COLO829 (cell line): ENCODE results near the gene OPN4.

Source experiments
- DNase-seq: peaks from one replicate; pipeline ENCODE4 v3.0.0; 2012; ENCODE audit warnings: low spot score

The OPN4 gene

DNA sequence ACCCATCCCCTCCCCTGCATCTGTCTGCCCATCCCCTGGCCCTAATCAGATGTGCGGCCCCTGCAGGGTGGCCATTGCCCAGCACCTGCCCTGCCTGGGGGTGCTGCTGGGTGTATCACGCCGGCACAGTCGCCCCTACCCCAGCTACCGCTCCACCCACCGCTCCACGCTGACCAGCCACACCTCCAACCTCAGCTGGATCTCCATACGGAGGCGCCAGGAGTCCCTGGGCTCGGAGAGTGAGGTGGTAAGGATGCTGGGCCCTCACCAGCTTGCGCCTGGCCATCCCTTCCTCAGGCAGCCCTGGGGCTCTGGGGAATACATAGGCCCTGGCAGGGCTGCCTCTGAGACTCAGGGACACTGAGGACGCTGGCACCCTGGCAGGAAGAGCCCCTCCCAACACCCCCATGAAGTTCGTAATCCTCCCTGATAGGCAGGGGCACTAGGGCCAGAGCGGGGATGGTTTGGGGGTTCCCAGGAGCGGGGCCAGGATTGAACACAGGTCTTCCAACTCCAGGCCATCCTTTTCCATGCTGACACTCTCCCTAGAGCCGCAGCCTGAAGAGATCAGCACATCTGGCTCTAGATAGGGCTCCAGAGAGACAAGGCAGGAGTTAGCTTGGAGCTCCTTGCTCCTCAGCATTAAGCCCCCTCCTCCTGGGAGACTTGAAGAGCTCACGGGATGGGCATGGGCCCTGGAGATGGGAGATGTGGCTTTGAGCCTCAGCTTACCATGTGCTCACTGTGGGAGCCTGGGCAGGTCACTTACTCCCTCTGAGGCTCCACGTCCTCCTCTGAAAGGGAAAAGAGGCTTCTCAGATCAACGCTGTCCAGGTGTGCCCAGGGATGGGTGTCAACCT, 8.1 kb downstream of the OPN4 start:
- no peak for DNase-seq

- no peak for DNase-seq
These were observed 8.6 kb downstream of the OPN4 start for GRCh38 chr10:86663046-86663345.

DNA sequence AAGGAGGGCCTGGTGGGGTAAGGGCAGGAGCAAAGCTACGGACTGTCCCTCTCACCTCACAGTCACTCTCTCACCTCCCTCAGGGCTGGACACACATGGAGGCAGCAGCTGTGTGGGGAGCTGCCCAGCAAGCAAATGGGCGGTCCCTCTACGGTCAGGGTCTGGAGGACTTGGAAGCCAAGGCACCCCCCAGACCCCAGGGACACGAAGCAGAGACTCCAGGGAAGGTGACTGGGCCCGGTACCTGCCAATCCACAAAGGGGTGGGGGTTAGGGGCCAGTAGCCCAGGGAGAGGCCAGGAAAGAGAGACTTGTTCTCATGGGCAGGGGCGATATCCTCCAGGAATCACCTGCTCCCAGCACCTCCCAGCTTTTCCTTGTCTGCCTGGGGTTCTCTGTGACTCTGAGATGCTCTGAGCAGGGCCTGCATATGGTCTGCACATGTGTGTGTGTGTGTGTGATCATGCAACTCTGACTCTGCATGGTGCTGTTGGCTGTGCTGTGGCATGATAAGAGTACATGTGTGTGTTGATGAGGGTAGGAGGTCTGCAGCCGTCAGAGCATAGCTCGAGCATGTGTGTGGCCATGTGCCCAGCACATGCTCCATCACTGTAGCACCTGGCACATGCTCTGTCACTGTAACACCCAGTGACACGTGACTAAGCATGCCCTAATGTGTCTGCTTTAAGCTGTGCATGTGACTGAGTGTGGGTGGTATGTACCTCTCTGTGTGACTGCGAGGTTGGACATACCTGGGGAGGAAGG, 9.4 kb downstream of the OPN4 start:
- no peak for DNase-seq

DNA sequence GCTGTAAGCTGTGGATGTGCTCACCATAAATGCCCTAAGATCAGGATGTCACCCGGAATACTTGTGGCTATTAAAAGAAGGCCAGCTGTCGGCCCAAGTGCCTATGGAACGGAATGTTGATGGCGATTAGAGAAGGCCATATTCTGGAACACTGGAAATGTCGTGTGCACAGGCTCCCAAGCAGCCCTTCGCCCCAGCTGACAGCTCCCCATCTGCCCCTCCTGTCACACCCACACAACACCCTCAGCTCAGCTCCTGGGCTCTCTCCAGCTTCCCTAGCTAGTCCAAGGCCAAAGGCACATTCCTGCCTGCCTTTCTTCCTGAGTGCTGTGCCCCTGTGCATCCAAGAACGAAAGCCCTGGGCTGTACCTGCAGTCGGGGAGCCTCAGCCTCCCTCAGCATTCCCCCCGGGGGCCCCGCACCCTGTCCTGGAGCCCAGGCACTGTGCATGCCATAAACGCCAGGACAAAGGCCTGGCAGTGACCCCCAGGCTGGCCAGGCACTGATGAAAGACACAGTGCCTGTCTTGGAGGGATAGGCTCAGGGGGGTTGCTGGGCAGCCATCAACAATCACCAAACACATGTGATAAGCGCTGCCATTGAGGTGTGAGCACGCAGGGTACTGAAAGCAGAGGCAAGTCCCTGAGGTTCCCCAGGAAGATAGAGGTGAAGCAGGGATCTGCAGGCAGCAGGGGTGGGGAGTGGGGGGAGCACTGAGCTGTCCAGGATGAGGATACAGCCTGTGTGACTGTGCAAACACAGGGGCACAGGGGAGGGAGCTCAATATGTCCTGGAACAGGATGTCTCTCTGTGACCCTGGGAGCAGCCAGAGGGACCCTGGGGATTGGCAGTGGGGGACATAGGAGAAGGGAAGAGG, 10.2 kb downstream of the OPN4 start:
- no peak for DNase-seq

- no peak for DNase-seq
These were observed 10.9 kb downstream of the OPN4 start for GRCh38 chr10:86665218-86665607.

DNA sequence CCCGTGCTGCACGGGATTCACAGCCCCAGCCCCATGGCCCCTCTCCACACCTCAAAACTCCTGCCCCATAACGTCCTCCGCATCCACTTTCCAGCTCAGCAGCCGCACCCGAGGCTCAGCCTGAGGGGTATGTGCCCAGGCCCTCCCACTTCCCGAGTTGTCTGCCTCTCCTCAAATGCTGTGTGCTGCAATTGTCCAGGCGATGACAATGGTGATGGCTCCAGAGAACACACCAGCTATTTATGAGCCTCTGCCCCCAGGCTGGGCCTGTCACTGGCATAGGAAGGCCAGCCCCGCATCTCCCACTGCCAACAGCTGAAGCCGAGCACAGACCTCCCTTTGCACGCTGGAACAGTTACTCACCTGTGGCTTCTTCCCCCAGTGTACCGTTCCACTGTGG, 11.5 kb downstream of the OPN4 start:
- DNase-seq, result no peak

GRCh38 chr10:86666538-86666937, 12.2 kb downstream of the OPN4 start:
- DNase-seq, result no peak

DNA sequence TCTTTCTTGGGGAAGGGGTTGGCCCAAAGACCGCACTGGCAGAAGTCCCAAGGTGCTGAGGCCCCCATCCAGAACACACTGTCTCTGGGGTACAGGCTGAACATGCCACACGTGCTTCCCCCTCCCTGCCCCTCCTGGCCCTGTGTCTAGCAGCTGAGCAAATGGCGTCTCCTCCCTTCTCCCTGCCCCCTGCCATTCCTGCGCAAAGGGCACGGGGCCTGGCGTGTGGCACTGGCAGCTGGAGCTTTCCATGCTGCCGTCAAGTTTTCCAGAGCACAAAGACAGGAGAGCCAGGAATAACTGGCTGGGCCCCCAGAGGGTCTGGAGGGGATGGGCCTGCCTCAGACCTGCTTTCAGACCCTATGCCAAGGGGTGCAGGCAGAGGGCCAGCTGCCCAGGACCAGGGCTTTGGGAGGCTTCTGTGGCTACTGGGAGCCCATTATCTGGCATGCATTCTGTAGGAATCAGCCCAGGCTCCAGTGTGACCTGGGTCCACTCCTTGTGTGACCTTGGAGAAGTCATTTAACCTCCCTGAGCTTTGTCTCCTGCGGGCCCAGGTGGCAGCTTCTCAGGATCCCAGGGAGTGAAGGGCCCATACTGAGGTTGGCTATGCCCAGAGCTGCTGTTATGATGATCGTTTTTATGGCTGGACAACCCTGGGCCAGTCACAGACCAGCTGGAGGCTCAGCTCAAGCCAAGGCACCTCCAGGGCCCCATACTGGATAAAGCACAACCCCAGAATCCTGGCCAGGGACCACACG, 13.3 kb downstream of the OPN4 start:
- DNase-seq, result no peak

DNA sequence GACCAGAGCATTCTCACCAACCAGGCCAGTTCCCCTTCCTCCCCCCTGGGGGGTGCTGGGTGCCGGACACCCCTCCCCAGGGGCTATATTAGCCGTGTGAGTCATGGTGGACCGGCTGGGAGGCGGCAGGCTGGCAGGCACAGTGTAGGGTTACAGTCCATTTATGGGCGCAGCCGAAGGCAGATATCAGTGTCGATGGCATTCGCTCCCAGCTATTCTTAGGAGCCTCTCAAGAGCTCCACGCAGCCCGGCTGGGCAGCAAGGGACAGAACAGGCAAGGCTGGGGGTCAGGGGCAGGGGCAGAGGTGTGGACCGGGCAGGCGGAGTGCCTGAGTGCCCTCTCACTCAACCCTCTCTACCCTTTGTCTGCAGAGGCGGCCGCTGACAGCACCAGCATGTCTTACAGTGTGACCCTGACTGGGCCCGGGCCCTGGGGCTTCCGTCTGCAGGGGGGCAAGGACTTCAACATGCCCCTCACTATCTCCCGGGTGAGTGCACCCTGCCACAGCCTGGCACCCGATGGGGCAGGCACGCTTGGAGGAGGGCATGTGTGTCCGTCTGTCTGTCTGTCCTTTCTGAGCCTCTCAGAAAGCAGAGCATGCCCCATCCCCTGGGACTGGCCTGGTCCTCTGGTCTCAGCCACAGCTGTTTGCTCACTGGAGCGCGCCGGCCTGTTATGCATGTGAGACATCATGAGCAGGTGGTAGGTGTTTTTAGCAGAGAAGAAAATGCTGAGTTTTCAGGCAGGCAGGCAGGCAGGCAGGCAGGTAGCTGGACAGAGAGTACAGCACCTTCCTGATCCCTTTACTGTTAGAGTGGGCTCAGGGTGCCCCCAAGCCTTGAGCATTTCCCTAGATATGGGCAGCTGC, 14.2 kb downstream of the OPN4 start, which contains the start of gene LDB3:
Gene LDB3 (plus strand): TSS at position 215 of the 869 bp plus-strand sequence. CDS start 181 bp downstream, at position 396.
- no peak for DNase-seq

GRCh38 chr10:86670290-86670811, 16.0 kb downstream of the OPN4 start:
- no peak for DNase-seq

GRCh38 chr10:86670876-86671275, 16.5 kb downstream of the OPN4 start:
- DNase-seq, result no peak

- DNase-seq, result no peak
These were observed 17.1 kb downstream of the OPN4 start for GRCh38 chr10:86671419-86671818.

- DNase-seq, result no peak
These were observed 17.8 kb downstream of the OPN4 start for GRCh38 chr10:86671985-86672710.

DNA sequence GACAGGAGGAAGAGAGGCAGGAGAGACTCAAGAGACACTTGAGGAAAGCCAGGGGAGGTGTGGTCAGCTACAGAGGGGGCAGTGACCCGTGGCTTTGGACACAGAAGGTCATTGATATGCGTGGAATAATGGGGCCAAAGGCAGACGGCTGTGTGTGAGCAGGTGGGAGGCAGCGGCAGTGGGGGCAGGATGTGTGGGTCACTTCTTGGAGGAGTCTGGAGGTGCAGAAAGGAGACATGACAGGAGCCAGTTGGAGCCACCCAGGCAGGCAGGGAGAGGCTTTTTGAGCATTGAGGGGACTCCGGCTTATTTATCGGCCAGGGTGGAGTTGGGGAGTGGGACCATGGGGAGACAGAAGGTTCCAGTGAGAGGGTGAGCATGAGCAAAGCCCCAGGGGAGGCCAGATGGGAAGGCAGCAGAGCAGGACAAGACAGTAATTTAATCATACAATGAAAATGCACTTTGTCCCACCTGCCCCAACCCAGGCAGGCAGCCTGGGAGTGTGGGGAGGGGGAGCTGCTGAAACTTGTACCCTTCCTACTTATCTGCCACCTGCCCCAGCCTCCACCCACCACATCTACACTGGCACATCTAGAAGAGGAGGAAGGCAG, 19.0 kb downstream of the OPN4 start:
- no peak for DNase-seq

GRCh38 chr10:86673827-86674581, 19.7 kb downstream of the OPN4 start:
- DNase-seq, result no peak

GRCh38 chr10:86674912-86675311, 20.6 kb downstream of the OPN4 start:
- no peak for DNase-seq

DNA sequence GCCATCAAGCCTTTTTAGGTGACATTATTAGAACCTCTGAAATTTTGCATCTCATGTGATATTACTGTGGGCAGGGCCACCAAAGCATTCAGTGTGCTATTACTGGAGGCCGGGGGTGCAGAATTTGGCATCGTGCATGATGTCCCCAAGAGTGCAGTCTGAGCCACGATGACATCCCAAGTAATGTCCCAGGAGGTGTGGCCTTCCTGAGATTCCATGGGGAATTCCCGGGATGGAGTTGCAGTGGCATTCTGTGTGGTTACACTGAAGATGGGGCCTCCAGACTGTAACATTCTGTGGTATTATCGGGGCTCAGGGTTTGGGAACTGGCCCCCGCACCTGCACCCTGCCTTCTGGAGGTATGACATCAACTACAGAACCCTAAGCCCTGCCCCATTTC, 23.0 kb downstream of the OPN4 start:
- DNase-seq, result no peak

DNA sequence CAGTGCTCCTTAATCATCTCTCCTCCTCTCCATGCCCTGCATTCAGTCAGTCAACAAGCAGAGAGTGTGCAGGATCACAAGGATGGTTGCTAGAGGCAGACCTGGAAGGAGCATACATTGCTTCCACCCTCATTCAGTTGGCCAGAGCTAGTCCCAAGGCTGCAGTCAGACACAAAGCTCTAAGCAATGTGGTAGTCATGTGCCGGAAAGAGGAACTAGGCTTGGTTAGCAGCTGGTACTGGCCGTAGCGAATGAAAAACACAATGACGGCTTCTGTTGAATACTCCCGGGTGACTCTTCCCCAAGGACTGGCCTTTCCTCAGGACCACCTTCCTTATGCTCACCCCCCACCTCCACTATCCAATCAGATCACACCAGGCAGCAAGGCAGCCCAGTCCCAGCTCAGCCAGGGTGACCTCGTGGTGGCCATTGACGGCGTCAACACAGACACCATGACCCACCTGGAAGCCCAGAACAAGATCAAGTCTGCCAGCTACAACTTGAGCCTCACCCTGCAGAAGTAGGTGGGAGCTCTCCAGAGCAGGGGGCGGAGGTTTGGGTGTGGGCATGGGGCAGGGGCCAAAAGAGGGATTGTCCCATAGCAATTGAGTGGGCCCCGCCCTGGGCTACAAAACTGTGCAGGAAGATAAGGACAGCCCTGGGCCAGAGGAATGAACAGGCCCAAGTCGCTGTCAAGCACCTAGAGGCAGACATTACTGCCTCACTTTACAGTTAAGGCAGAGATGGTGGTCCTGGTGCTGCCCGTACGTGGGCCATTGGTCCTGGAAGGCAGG, 24.8 kb downstream of the OPN4 start:
- peak; percentile 28 for DNase-seq
